Activated CD4-positive, alpha-beta T cell treated with anti-CD3 and anti-CD28 coated beads, Interleukin-2, Interleukin-6, amounts not matched to agents 100 ng/mL and 50 ng/mL, durations not matched to agents 16 hours and 8 hours (primary cell): ENCODE measurements around the gene PNCK.
"Not testable (repeated sequence)": the region's sequence is repeated elsewhere in the genome, so short reads cannot be mapped to it uniquely, and the experiment has no call there.

Source experiments
- DNase-seq: peaks from one replicate; pipeline ENCODE4 v3.0.0-alpha.2; 2020

PNCK gene

DNA sequence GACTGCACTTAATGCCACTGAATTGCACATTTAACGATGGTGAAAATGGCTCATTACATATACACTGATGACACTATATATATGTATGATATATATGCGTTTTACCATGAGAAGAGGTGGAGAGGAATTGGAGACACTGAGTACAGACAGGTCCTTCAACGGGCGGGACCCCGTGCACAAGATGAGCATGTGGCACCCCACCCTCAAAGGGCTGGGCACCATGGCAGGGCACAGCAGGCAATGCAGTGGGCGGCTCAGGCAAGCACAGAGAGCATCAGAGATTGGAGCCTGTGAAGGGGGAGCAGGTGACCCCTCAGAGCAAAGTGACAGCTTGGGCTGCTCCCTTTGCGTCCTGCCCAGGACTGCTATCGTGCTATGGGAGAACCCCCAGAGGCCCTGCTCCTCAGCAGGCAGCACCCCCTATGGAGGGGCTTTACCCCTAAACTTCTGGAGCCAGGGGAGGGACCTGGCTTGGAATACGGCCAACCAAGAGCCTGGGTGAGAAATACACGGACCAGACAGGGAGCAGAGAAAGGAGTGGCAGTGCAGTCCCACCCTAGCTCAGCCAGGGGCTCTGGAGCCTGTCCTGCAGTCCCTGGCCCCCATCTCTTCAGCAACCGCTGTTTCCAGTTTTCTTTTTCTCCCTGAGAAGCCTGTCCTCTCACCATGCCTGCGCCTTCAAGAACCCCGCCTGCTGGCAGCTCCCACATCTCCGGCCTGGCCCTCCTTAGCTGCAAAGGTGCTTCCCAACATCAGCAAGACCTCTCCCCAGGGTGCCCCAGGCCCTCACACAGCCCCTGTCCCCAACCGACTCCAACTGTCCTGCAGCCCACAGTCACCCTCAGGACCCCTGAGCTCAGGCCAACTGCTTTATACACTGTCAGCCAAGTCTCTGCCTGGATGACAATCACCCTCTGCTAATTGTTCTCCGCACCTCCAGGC, 24.6 kb upstream of the PNCK start:
- no peak for DNase-seq

DNA sequence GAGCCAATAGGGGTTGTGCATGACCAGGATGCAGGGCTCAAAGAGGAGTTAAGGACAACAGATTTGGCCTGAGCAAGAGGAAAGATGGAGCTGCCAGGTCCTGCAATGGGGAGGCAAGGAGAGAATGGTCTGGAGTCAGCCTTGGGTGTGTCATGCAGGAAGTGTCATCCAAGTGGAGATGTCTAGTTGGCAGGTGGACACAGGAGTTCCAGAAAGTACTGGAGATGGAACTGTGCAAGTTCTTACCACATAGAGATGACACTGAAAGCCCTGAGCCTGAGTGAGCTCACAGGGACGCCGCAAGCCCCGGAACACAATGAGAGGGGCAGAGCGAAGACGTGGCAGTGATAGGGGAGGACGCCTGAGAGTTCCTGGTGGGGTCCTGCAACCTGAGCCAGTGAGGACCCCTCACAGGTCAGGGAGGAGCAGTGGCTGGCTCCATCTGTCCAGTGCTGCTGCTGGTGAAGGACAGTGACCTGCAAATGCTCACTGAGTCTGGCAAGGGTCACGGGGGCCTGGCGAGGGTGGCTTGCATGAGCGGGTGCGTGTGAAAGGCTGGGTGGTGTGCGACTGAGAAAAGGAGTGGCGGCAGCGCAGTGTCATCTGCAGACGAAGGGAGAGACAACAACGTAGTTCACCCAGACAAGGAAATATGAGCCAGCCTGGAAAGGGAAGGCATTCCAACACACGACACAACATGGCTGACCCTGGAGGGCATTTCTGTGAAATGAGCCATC, 23.5 kb upstream of the PNCK start:
- not testable (repeated sequence) for DNase-seq

DNA sequence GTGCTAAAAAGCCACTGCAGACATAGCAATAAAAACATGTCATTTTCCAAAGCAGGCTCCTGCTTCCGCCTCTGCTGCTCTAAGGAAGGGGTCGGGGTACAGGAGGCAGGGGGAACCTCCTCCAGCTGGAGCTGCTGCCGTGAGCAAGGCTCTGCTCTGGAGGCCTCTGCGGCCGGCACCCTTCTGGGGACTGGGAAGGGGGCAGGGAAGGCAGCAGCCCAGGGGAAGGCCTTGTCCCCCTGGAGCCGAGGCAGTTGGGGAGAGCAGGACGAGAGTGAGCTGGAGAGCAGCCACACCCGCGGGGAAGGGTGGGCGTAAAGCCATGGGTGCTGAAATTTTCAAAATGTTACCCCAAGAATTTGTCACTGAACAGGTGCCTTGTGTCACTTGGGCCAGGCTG, 22.9 kb upstream of the PNCK start:
- DNase-seq = not testable (repeated sequence)

DNA sequence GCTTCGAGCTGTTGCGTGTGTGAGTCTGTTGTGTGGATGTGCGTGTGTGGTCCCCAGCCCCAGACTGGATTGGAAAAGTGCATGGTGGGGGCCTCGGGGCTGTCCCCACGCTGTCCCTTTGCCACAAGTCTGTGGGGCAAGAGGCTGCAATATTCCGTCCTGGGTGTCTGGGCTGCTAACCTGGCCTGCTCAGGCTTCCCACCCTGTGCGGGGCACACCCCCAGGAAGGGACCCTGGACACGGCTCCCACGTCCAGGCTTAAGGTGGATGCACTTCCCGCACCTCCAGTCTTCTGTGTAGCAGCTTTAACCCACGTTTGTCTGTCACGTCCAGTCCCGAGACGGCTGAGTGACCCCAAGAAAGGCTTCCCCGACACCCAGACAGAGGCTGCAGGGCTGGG, 22.5 kb upstream of the PNCK start:
- no peak for DNase-seq

DNA sequence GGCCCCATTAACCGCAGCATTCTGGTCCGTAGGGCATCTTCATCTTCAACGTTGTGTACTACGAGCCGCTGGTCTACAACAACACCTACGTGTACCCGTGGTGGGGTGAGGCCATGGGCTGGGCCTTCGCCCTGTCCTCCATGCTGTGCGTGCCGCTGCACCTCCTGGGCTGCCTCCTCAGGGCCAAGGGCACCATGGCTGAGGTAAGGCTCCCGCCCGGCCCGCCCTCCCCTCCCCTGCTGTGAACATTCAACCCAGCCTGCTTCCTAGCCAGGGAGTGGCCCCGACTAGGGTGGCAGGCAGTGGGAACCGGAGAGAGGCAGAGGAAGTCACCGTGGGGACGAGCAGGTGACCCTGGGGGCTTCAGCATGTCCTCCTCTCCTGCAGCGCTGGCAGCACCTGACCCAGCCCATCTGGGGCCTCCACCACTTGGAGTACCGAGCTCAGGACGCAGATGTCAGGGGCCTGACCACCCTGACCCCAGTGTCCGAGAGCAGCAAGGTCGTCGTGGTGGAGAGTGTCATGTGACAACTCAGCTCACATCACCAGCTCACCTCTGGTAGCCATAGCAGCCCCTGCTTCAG, 21.2 kb upstream of the PNCK start:
- no peak for DNase-seq

DNA sequence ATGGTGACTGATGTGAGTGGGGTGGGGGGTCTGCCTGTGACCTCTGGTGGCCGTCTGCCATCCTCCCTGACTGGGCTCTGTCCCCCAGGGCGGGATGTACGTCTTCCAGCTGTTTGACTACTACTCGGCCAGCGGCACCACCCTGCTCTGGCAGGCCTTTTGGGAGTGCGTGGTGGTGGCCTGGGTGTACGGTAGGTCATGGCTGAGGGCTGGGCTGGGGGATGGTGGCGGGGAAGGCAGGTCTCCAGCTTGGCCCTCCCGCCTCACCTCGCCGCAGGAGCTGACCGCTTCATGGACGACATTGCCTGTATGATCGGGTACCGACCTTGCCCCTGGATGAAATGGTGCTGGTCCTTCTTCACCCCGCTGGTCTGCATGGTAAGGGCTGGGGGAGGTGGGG, 20.6 kb upstream of the PNCK start:
- not testable (repeated sequence) for DNase-seq

DNA sequence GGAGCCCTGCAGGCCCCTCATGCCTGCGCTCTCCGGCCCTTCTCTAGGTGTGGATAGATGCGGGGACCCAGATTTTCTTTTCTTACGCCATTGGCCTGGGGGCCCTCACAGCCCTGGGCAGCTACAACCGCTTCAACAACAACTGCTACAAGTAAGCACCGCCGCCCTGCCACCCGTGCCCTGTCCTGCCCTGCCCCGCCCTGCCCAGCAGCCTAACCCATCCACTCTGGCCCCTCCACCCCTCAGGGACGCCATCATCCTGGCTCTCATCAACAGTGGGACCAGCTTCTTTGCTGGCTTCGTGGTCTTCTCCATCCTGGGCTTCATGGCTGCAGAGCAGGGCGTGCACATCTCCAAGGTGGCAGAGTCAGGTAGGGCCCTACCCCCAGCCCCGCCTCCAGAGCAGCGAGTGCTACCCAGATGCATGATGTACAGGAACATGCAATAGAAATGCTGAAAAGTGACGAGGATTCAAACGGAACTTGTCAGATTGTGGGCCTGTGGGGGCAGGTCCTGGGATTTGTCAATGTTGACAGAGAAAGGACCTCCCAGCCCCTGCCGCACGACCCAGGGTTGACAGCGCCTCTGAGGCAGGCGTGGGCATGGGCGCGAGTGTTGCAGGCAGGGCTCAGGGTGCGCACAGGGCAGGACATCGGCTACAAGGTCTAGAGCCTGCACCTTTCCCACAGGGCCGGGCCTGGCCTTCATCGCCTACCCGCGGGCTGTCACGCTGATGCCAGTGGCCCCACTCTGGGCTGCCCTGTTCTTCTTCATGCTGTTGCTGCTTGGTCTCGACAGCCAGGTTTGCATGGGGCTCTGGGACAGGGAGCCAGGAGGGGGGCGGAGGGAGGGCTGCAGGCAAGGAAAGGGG, 19.8 kb upstream of the PNCK start:
- DNase-seq = no peak

DNA sequence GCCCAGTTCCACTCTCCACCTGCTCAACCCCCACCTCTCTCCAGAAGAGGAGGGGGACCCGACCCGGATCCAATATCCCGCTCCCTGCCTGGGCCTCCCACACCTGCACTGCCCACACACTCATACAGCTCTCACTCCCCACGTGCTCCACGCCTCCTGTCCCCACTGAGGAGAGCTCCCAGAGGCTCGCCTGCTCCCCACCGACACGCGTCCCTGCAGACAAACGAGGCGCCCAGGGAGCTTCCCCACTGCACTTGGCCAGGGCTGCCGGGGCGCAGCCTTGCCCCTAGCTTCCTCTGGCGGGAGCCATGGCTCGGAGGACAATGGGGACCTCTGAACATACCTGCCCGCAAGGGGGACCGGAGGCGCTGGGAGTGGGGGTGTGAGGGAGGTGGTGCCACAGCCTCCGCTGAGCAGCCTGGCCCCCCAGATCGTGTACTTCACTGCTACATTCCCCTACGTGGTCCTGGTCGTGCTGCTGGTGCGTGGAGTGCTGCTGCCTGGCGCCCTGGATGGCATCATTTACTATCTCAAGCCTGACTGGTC, 19.1 kb upstream of the PNCK start:
- no peak for DNase-seq

DNA sequence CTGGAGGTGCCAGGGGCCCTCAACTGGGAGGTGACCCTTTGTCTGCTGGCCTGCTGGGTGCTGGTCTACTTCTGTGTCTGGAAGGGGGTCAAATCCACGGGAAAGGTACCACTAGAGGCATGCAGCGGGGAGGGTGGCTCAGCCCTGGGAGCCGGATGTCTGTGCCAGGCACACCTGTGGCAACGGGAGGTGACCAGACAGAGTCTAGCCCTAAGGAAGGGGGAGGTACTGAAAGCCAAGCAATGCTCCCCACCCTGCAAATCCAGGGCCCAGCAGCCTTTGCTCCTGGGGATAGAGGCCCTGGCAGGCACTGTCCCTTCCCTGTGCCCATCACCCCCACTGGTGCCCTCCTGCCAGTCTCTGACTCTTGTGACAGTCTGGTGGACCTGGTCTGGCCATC, 18.4 kb upstream of the PNCK start:
- DNase-seq = no peak

DNA sequence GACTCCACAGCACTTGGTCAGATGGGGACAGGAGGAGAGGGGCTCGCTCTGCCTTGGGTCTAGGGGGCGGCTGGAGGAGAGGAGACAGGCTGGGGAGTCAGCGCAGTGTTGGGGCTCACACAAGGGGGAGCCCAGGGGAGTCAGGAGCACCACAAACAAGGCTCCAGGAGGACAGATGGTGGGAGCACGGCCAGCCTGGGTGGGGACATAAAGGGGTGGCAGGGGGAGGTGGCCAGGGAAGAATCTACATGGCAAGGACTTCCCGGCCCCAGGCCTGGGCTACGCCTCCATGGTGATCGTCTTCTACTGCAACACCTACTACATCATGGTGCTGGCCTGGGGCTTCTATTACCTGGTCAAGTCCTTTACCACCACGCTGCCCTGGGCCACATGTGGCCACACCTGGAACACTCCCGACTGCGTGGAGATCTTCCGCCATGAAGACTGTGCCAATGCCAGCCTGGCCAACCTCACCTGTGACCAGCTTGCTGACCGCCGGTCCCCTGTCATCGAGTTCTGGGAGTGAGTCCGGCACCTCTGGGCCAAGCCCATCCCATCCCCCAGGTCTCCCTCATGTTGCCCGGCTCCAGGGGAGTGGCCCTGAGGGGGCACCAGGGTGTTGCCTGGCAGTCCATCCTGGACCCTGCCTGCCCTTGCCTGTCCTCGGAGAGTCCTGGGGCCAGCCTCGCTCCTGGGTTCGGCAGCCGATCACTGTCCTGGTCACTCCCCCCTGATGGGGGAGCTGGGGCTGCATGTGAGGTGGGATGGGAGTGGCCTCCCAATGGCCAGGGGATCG, 17.6 kb upstream of the PNCK start:
- DNase-seq = not testable (repeated sequence)

DNA sequence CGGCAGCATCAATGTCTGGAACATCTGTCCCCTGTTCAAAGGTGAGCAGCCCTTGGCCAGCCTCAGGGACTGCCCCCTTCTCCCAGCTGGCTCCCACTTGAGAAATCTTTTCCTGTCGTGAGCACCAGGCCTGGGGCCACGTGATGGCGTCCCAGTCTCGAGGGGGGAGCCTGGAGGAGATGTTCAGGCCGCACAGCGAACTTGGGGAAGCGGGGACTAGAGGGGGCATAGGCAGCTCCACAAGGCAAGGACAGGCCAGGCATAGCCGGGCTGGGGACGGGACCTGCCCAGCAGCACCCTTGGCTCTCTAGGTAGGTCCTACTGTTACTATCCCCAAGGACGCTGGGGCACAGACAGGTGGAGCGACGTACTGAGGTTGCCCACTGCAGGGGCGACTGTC, 16.9 kb upstream of the PNCK start:
- DNase-seq = no peak

DNA sequence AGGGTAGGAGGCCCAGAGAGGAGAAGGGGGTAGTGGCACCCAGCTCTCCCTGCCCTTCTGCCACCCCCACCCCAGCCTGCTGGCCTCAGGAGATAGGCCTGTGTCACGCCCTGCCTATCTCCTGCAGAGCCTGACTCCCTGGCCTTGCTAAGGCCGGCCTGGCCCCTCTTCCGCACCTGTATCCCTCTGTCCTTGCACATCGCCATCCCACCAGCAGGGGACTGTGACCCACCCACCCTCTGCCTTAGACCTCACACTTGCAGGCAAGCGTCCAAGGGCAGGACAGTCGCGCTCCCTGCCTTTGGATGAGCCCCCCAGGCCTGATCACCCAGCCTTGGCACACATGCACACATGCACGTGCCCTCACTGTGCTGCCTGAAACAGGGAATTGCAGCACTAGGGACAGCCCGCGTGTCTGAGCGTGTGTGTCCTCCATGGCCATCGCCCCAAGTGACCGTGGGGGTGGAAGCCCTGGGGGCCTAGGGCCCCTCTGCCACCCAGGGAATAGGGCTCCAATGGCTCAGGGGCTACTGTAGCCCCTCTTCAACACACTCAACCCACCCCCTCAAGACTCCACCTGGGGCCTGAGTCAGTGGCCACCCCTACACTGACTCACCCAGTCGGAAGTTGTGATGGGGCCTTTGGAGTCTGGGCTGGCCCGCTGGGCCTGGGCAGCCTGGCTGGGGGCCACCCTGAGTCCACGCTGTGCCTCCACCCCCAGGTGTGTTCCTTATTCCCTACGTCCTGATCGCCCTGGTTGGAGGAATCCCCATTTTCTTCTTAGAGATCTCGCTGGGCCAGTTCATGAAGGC, 16.2 kb upstream of the PNCK start:
- no peak for DNase-seq

DNA sequence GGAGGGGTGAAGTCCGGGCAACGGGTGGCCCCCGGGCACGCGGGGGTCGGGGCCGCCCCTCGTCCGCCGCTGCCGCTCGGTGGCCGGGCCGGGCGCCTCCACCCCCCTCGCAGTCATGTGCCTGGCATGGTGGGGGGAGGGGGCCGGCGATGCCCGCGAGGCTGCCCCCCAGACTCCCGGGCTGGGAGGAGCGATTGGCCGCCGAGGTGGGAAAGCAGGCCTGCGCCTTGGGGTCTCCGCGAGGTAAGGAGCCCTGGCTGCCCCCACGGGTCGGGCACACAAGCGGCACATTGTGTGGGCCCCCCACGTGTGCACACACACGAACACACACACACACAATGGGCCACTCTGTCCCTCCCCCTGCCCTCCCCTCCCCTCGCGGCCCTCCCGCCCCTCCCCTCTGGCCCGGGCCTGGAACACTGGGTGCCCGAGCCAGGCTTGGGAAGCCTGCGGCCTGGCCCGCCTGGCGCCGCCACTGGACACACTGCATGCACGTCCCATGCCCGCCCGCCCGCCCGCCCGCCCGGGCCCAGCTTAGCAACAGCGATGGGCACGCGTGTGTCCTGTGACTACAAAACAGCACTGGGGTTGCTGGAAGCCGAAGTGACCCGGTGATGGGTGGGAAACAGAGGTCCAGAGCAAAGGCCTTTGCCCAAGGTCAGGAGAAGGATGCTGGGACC, 15.4 kb upstream of the PNCK start:
- DNase-seq = no peak

DNA sequence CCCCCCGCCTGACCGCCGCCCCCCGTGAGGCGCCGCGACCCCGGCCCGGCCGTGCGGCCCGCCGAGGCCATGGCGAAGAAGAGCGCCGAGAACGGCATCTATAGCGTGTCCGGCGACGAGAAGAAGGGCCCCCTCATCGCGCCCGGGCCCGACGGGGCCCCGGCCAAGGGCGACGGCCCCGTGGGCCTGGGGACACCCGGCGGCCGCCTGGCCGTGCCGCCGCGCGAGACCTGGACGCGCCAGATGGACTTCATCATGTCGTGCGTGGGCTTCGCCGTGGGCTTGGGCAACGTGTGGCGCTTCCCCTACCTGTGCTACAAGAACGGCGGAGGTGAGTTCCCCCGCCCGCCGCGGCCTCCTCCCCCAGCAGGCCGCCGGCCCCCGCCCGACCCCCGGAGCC, 14.9 kb upstream of the PNCK start:
- no peak for DNase-seq

DNA sequence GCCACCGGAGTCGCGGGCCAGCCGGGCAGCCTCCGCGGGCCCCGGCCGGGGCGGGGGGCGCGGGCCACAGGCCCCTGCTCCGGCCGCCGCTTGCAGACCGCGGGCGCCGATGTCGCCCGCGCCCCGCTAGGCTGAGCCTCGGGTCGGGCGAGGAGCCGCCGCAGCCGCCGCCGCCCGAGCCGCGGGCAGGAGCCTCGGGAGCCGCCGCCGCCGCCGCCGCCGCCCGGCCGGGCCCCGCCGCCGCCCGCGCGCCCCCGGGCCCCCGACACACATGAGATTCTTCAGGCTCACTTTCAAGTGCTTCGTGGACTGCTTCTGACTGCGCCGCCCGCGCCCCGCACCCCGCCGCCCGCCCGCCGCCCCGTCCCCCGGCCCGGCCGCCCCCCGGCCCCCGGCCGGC, 14.5 kb upstream of the PNCK start:
- no peak for DNase-seq

DNA sequence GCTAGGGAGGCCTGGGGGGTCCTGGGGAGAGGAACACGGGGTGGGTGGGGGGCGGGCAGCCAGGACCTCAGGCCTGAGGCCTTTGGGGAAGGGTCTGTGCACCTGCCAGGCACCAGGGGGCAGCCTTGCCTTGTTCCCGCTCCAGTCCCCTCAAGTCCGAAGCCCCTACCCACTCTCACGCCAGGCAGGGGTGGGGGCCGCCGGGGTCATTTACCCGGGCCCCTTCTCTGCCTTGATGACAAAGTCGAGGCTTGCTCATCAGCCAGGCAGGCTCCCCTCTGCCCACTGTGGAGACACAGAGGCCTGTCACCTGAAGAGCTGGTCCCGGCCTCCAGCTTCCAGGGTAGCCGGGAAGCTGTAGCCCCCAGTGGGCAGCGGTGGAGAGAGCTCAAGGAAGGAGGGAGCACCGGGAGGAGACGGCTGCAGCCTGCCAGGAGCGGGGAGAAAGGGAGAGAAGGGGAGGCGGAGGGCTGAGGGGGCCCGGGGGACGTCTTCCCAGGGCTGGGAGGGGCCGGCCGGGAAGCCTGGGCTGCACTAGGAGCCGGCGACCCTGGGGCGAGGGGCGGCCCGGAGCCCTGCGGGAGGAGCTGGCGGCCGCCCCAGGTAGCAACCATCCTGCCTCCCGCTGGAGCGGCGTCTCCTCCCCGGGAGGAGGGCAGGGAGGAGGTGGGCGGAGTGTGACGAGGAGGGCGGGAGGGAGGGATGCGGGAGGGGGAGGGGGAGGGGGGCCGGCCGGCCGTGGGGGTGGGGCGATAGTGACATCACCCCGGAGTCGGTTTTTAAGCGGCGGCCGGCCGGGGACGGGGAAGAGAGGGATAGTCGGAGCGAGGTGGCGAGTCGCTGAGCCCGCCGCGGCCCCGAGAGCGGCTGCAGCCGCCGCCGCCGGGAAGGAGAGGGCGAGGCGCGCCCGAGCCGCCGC, 13.8 kb upstream of the PNCK start, which contains the start of gene SLC6A8:
Gene SLC6A8, plus strand, starts transcription at position 806 of the 919 bp plus-strand sequence. CDS start 649 bp downstream, outside the sequence.
- peak; percentile 43 for DNase-seq

DNA sequence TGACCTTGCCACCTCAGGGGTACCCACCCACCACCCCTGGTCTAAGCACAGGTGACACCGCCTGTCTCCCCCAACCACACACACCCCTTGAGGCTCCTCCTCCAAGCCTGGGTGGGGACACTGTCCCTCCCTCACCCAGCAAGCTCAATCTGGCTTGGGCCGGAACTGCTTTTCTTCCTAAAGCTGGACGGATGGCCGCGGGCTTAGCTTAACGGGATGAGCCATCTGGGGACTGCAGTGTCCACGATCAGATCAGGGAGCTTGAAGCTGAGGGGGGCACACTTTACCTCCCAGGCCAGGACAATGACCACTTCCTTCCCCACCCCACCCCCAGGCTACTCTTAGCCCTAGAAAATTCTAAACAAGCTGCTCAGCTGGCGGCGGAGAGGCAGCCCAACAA, 13.1 kb upstream of the PNCK start:
- DNase-seq = no peak

DNA sequence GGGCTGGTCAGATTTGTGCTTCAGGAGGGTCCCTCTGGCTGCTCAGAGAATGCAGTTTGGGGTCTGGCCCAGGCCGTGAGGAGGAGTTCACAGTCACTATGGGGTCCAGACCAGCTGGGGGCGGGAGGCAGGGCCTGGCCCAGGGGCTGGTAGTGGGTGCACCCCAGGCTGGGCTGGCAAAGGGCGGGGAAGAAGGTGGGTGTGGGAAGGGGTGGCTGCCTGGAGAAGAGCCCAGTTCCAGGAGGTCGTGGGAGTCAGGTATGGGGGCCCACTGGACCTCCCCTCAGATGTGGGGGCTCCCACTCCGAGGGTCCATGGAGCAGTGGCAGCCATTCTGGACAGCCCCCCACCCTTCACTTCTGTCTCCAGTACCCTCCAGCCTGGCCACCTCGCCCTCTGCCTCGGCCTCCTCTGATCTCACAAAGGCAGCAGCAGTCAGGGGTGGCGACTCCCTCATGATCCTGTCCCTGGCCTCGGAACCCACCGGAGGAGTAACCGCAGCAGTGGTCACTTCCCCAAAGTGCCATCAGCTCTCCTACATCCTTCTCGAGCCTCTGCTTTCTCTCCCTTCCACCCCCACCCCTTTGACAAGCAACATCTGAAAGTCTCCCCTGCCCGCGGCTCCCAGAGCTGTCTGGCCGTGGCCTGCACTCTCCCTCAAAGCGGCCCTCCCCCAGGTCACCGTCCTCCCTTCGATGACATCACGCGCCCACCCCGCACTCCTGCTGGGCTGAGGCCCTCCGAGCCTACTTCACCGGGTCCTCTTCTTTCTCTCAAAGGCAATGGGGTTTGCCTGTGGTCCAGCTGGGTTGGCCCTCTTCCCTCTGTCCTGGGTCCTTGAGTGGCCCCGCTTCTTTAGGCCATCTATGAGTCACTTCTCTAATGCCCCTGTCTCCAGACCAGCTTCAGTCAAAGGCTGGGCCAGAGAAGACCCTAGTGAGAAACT, 12.4 kb upstream of the PNCK start:
- DNase-seq = no peak
